Activated naive CD4-positive, alpha-beta T cell treated with anti-CD3 and anti-CD28 coated beads, Interleukin-2, amount 50 U/mL, for 72 hours (primary cell): ENCODE measurements around the gene DDX25. TPM values are rescaled to one million over a fixed set of nuclear protein-coding genes. Genes with fewer than 3 reads are reported as not detected.
A peak's percentile ranks its signal among the peaks of the same experiment; 100 is the strongest.

Experiments
- ATAC-seq, 2 donors: fragments of 150-1000 bp; cut with Tn5 transposase; 2 replicates each; pipeline ENCODE4 v1.10.0; 2021; ENCODE audit warnings: mild to moderate bottlenecking in 2 of 2, moderate library complexity in 2 of 2
- DNase-seq, 2 donors: peaks; one replicate each; pipeline ENCODE4 v3.0.0; 2021 to 2022; ENCODE audit warnings: low spot score in 2 of 2
- H3K27ac Mint-ChIP-seq, 2 donors: one replicate each; pipeline ENCODE4 v1.8.0; 2022; ENCODE audit warnings: mild to moderate bottlenecking in 2 of 2, mixed read lengths in 2 of 2
- H3K36me3 Mint-ChIP-seq, 2 donors: one replicate each; pipeline ENCODE4 v1.8.0; 2022; ENCODE audit warnings: mixed read lengths in 2 of 2
- H3K9me3 Mint-ChIP-seq, 2 donors: one replicate each; pipeline ENCODE4 v1.8.0; 2022; ENCODE audit warnings: mixed read lengths in 2 of 2
- total RNA-seq, 2 donors: library from RNA; stranded (reverse); gene quantifications; one replicate each; pipeline ENCODE4 v1.2.3, GENCODE V29; 2022

DDX25 gene
- total RNA-seq, 2 donors from 2014 or later = 4.2 TPM; not detected in 1

DNA sequence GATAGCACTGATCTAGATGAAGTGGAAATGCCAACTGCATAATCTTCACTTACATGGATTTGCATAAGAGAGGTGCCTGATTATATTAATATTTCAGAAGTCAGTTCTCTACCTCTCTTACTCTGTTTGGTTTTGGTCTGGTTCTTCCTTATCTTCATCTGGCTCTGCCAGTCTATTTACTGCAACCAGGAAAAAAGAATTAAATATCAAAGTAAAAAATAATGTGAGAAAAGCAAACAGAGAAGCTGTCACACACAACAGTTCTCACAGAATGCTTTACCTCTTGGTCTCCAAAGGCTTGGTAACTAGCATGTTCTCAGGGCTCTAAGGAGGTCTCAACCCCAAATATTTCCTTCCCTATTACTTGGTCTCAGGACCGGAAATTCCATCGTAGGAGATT, 48.3 kb downstream of the DDX25 start:
- H3K36me3 Mint-ChIP-seq = no peaks in the 10 kb centered on the region
- no peaks in the 10 kb centered on the region for H3K9me3 Mint-ChIP-seq
- DNase-seq (no peak), ATAC-seq (no peak)
- peak overlapping the region in 1 of 2 donors; percentile 32 for H3K27ac Mint-ChIP-seq

DNA sequence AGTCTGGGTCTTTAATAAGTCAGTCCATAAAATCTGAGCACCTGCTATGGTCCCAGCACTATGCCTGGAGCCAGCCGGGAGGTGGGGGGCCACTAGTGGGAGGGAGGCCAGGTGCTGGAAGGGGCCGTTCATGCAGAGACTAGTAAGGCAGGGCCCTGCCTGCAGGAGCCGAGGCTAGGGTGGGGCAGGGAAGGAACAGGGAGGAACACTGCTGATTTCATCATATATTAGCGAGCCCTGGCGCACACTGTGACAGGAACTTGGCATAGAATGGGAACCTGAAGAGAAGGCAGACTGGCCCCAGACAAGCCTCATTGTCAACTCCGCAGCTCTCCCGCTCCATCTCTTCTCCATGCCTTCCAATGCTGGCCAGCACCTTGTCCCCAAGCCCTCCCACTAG, 48.7 kb downstream of the DDX25 start:
- Mint-ChIP-seq H3K36me3 (no peaks in the 10 kb centered on the region), H3K9me3 (no peaks in the 10 kb centered on the region), H3K27ac (peak overlapping the region in 1 of 2 donors; percentile 32)
- DNase-seq = peak in 1 of 2 donors; percentile 14
- no peak for ATAC-seq

DNA sequence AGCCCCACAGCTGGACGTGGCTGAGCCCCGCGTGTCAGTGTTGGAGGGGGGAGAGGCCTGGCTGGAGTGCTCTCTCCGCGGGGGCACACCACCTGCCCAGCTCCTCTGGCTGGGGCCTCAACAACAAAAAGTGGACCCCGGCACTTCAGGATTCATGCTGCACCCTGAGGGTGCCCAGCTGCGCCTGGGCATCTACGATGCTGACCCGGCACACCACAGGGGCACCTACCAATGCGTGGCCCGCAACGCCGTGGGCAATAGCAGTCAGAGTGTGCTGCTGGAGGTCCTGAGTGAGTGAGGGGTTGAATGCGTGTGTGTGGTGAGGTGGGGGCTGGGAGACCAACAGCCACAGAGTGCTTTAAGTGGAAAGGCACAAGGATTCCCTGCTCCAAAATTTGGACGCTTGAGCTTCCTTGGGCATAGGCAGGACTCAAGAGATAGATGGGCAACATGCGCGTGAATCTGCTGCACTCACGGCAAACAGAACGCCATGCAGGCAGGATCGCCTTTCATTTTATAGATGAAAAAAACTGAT, 49.2 kb downstream of the DDX25 start:
- Mint-ChIP-seq H3K36me3 (no peaks in the 10 kb centered on the region), H3K27ac (no peak overlapping the region), H3K9me3 (no peaks in the 10 kb centered on the region)
- no peak for ATAC-seq
- peak in 1 of 2 donors; percentile 42 for DNase-seq

DNA sequence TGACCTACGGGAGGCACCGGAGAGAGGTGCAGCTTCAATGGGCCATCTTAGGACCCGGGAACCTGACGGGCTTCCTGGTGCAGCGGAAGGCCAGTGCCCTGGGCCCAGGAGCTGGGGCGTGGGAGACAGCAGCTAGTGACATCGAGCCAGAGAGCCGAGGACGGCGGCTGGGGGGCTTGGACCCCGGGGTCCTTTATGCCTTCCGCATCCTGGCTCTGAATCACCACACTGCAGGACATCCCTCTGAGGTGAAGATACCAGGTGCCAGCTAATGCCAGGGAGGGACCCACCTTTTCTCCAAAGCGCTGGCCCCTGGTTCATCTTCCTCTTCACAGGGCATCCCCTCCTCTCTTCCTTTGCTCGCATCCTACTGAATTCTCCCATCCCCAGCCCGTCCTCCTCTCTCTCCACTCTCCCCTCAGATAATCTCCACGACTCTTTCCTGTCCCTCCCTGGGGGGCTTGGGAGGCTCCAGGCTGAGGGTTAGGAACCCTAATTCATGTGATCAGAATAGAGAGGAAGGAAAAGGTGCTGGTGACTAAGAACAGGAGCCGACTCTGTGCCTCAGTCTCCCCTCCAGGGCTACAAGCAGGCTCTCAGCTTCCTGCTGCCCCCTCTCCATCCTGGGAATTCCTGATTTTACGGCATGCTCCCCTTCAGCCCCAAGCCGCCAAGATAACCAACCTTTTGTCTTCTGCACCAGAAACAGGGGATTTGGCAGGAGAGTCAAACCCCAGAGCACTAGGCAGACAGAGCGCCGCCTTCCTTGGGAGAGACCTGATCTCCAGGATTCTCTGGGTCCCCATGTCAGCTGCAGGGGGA, 50.0 kb downstream of the DDX25 start:
- Mint-ChIP-seq H3K9me3 (no peaks in the 10 kb centered on the region), H3K27ac (no peak overlapping the region), H3K36me3 (no peaks in the 10 kb centered on the region)
- ATAC-seq (no peak), DNase-seq (peak in 1 of 2 donors; percentile 44)

DNA sequence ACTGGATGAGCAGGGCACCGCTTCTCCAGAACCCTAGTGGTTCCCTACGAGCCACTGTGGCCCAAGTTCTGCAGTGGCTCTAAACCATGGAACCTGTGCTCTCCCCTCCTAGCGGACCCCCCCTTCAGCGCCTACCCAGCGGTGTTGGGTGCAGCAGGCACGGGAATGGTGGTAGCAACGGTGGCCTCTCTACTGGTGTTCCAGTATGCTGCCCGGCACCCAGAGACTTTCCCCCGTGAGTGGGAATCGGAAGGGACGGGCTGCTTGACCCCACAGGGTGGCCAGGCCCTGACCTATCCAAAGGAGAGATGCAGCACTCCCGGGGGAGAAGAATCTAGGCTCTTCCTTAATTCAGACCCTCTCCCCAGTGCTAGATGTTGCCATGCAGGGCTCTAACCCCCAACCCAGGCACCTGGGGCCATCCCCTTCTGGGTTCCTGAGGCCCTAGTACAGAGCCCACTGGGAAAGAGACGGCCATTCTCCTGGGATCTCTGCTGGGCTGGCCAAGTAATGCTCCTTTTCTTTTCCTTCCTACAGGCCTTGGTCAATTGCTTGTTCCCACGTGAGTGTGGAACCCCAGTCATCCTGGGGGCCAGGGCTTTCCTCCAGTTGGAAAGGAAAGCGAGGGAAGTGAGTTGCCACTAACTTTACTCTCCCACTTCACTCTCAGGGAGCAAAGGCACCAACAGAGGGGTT, 50.8 kb downstream of the DDX25 start:
- DNase-seq (peak in 1 of 2 donors; percentile 48), ATAC-seq (no peak)
- no peaks in the 10 kb centered on the region for H3K36me3 Mint-ChIP-seq
- H3K27ac Mint-ChIP-seq = no peak overlapping the region
- no peaks in the 10 kb centered on the region for H3K9me3 Mint-ChIP-seq

DNA sequence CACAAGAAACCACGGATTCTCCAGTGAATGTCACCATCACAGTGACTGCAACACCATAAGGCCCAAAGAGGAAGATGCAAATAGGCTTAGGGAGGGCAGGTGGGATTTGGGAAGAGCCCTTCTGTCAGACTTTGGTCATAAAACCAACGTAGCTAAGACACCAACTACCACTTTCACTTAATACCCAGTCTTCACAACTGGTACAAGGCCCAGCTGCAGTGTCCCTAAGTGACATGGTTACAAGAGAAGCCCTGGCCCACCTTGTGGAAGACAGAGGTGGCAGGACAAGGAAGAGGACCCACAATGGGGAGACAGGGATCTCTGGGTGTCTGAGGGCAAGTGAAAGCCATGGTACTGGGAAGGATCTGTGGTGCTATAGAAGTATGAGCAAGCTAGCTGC, 51.5 kb downstream of the DDX25 start:
- ATAC-seq (no peak), DNase-seq (no peak)
- Mint-ChIP-seq H3K9me3 (no peaks in the 10 kb centered on the region), H3K36me3 (no peaks in the 10 kb centered on the region), H3K27ac (peak overlapping the region in 1 of 2 donors; percentile 87)

DNA sequence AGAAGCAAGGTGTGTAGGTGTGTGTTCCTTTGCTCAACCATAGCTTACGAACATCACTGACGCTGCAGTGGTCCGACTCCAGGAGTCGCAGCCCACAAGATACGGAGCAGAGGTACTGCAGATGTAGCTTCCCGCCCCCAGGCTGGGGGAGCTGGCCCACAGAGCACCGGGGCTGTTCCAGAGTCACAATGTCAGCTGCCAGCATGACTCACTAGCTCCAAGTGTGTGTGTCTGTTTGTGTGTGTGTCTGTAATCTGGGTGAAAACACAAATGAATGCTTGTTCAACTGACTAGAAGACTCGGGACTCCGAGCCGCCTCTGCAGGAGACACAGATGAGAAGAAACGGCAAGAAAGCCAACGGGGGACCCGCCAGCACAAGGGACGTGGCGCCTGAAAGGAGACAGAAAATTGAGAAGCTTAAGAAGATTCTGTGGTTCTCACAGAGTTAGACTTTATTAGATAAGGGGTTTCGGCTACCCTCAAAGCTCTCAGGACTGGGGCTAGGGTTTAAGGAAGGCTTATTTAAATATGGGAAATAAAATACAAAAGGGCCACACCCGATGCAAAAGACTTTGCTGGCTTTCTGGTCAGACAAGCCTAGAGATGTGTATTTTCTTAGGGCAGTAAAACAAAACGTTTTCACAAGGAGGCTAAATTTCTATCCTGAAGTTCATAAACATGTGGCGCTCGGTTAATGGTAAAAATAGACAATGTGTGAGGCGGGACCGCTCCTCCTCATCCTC, 52.3 kb downstream of the DDX25 start:
- Mint-ChIP-seq H3K36me3 (no peaks in the 10 kb centered on the region), H3K9me3 (no peaks in the 10 kb centered on the region), H3K27ac (peak overlapping the region in 1 of 2 donors; percentile 45)
- DNase-seq (no peak), ATAC-seq (no peak)

DNA sequence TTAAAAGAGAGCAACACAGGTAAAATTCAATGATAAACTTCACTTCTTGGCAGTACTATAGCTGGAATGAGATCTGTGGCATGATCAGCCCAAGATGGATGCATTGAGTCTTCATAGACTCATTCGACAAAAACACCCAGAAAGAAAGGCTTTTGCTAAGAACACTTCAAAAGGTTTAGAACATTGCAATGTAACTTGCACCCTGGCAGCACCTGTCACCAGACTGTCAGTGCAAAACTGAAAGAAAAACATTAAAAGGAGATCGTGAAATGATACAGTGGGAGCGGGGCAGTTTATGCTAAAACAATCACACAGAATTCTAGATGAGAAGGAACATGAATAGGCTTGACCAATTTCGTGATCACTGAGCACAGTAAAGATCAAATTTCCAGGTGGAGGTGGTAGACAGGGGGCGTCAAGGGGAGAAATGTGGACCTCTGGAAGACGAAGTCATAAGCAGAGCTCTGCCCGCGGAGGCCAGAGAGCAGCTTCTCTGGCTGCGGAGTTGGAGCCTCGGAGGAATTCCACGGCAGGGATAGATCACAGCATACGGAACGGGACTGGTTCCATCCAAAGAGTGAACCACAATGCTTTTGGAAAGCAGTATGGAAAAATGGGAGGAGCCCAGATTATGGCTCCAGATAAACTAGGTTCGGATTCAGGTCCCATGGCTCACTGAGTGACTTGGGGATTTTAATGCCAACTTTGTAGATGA, 53.5 kb downstream of the DDX25 start:
- peaks cover 1 to 5% of the 10 kb centered on the region in 2 donors for H3K36me3 Mint-ChIP-seq
- H3K27ac Mint-ChIP-seq = no peak overlapping the region
- ATAC-seq = peak in 1 of 2 donors; percentile 52
- DNase-seq = no peak
- peaks cover 0 to 4% of the 10 kb centered on the region in 2 donors for H3K9me3 Mint-ChIP-seq

DNA sequence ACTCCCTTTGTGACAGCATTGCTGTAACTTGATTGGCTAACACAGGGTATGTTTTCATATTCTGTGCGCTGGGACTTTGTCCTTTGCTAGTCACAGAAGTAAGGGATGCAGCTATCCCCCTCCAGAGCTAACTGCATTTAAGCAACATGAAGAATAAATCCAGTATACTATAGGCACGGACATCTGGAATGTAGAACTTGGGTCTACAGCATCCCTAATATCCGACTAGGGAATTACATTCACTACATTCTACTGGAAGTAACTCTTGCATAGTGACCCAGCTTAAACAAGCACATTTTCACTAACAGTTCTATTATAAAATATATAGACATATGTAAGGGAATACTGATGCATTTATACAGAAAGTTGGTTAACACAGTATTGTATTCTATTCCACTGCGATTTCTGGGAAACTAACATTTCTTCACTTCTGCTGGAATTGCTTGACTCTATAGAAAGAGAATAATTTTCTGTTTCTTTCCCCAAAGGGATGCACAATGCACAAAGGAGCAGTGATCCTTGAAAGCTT, 54.6 kb downstream of the DDX25 start:
- no peak overlapping the region for H3K27ac Mint-ChIP-seq
- H3K9me3 Mint-ChIP-seq = peaks cover 0 to 10% of the 10 kb centered on the region in 2 donors
- ATAC-seq (no peak), DNase-seq (no peak)
- H3K36me3 Mint-ChIP-seq = peaks cover 5 to 6% of the 10 kb centered on the region in 2 donors

DNA sequence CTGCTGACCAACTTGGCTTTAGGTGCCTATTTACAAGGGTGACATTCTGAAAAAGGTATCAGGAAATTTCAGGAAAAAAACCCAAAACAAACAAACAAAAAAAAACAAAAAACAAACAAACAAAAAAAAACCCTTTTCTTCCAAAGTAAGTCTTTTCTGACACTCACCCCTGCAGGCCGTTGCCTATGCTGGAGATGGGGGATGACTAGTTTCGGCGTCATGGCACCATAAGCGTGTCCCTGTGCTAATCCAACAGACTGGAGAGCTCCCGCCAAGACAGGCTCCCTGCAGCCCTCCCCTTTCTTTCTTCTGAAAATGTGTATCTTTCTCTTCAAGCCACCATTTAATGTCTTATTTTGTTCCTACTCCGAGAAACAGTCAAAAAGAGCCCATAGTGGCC, 55.2 kb downstream of the DDX25 start:
- DNase-seq (no peak), ATAC-seq (no peak)
- peaks cover 5 to 6% of the 10 kb centered on the region in 2 donors for H3K36me3 Mint-ChIP-seq
- H3K9me3 Mint-ChIP-seq = peaks cover 0 to 10% of the 10 kb centered on the region in 2 donors
- H3K27ac Mint-ChIP-seq = no peak overlapping the region

DNA sequence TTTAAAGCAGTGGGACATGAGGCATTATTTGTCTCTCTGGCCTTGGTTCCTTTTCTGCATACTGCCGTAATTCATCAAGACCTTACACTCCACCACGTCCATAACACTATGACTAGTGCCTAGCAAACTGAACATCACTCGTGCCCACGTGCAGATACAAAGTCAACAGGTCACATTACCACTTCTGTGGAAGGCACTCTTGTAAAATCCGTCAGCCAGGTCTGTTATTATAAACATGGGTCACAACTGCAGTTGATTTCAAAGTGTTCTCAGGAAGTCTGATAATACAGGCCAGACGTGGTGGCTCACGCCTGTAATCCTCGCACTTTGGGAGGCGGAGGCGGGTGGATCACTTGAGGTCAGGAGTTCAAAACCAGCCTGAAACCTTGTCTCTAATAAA, 55.6 kb downstream of the DDX25 start:
- Mint-ChIP-seq H3K27ac (no peak overlapping the region), H3K36me3 (peaks cover 5 to 6% of the 10 kb centered on the region in 2 donors), H3K9me3 (peaks cover 0 to 10% of the 10 kb centered on the region in 2 donors)
- no peak for ATAC-seq
- DNase-seq = no peak

DNA sequence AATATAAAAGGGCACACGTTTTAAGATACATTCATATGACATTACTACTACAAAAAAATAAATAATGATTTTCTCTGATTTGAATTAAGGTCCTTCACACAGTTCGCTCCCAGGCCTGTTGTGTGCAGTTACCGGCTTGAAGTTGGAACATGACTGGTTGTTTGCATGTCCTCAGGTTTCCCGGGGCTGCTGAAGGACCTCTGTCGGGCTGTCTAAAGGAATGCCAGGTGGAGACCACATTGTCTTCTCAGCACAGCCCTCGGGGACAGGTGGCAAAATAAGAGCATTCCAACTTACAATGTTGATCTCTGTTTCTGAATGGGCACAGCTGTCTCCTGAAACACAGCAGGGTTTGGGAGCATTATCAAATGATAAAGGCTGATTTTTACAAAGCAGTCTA, 56.5 kb downstream of the DDX25 start:
- no peak overlapping the region for H3K27ac Mint-ChIP-seq
- ATAC-seq = no peak
- DNase-seq = no peak
- peaks cover 5 to 6% of the 10 kb centered on the region in 2 donors for H3K36me3 Mint-ChIP-seq
- H3K9me3 Mint-ChIP-seq = peaks cover 0 to 10% of the 10 kb centered on the region in 2 donors

DNA sequence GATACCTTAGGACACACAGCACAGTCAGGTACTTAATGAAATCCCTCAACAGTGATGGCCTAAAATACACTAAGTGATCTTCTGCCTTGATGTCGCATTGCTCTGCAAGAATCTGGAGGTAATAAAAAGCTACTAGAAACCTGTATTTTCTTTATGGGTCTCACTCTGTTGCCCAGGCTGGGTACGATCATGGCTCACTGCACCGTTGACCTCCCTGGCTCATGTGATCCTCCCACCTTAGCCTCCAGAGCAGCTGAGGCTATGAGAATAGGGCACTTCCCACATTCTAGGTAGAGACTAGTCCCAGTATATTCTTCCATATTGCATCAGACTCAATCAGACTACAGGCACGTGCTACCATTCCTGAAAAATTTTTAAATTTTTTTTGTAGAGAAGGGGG, 63.2 kb downstream of the DDX25 start:
- H3K36me3 Mint-ChIP-seq = peaks cover 0 to 6% of the 10 kb centered on the region in 2 donors
- no peak for ATAC-seq
- peaks cover 0 to 9% of the 10 kb centered on the region in 2 donors for H3K9me3 Mint-ChIP-seq
- H3K27ac Mint-ChIP-seq = no peak overlapping the region
- no peak for DNase-seq

DNA sequence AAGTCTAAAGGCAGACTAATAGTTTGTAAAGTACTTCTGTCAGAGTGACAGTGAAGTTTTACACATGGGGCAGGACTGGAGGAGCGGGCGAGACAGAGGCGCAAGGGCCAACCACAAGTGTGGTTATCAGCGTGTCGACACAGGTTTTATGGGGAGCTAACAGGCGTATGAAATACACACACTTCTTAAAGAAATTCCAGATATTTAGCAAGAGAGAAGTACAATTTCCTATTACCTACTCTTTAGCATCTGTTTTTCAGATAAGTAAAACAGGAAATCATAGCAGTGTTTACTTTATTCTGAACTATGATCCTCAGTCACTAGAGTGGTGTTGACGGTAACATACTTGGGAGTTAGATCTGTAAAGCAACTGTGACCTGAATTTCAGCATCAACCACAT, 64.0 kb downstream of the DDX25 start:
- peaks cover 0 to under 1% of the 10 kb centered on the region in 2 donors for H3K9me3 Mint-ChIP-seq
- no peaks in the 10 kb centered on the region for H3K36me3 Mint-ChIP-seq
- peak overlapping the region in 1 of 2 donors; percentile 16 for H3K27ac Mint-ChIP-seq
- DNase-seq = no peak
- ATAC-seq = no peak

DNA sequence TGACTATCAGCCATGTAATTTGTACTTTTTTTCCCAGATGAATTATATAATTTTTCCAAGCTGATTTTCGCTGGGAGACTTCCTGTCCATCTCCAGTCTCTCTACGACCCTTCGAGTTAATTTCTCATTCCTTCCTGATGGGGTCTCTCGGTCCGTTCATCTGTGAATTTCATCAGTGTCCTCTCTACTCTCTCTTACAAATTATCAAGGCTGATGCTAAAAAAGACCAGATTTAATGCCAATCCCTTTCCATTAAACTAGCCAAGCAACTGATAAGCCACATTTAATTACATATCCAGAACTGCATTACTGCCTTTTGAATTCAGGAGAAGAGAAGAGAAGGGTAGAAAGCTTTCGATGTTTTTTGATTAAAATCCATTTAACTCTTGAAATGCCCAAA, 67.3 kb downstream of the DDX25 start:
- no peaks in the 10 kb centered on the region for H3K9me3 Mint-ChIP-seq
- H3K27ac Mint-ChIP-seq = no peak overlapping the region
- DNase-seq (no peak), ATAC-seq (no peak)
- H3K36me3 Mint-ChIP-seq = no peaks in the 10 kb centered on the region

DNA sequence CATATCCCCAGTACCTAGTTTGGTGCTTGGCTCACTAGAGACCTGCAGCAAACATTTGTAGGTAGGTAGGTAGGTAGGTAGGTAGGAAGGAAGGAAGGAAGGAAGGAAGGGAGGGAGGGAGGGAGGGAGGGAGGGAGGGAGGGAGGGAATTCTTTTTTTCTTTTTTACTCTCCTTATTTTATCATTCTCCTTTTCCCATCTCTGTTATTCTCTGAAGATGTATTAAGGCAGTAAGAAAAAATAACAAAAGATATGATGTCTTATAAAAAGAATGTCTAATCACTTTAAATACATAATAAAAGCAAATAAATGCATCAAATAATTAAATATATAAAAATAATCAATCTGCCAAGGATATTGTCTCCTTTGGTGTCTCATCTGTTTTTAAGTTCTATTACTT, 70.0 kb downstream of the DDX25 start:
- Mint-ChIP-seq H3K27ac (no peak overlapping the region), H3K9me3 (no peaks in the 10 kb centered on the region), H3K36me3 (no peaks in the 10 kb centered on the region)
- DNase-seq (no peak), ATAC-seq (no peak)
